Type B pancreatic cell (in vitro differentiated cells): ENCODE data around the gene STARD7. TPM values are rescaled to one million over a fixed set of nuclear protein-coding genes. Genes with fewer than 3 reads are reported as not detected.

Experiments
- total RNA-seq: library from RNA; stranded (reverse); gene quantifications from 2 replicates; pipeline ENCODE4 v1.2.1, GENCODE V29; 2021; ENCODE audit warnings: low replicate concordance

Gene STARD7
- total RNA-seq, 1 donor from 2014 or later: 146 TPM

Other genes with a start within 250 kb of the STARD7 start
- gene ANKRD36C, start 217.0 kb downstream of the STARD7 start, total RNA-seq: 10.8 and 47.0 TPM in 2 replicates
- gene GPAT2, start 173.9 kb downstream of the STARD7 start, total RNA-seq: 0.39 TPM in 1 of 2 replicates, not detected in the other
- gene ADRA2B, start 92.3 kb downstream of the STARD7 start, total RNA-seq: 2.4 and 13.9 TPM in 2 replicates
- gene ASTL, start 70.3 kb downstream of the STARD7 start, total RNA-seq: 0.93 TPM in 1 of 2 replicates, not detected in the other
- 4.3 and 4.5 TPM in 2 replicates for gene DUSP2, start 63.4 kb downstream of the STARD7 start, total RNA-seq
- gene TMEM127, start 57.2 kb upstream of the STARD7 start, total RNA-seq: 40.5 and 58.3 TPM in 2 replicates
- 68.9 and 69.7 TPM in 2 replicates for gene CIAO1, start 57.4 kb upstream of the STARD7 start, total RNA-seq
- gene SNRNP200, start 96.7 kb upstream of the STARD7 start, total RNA-seq: 136 and 184 TPM in 2 replicates
- 3.5 and 11.6 TPM in 2 replicates for gene ITPRIPL1, start 116.5 kb upstream of the STARD7 start, total RNA-seq
- 13.6 and 34.9 TPM in 2 replicates for gene NCAPH, start 126.9 kb upstream of the STARD7 start, total RNA-seq